Femur (tissue), 1 donor: ENCODE data around the gene NFATC1.
A peak's percentile ranks its signal among the peaks of the same experiment; 100 is the strongest.

Experiments used
- DNase-seq: peaks from one replicate; pipeline ENCODE4 v3.0.0-alpha.2; 2017

Gene NFATC1

DNA sequence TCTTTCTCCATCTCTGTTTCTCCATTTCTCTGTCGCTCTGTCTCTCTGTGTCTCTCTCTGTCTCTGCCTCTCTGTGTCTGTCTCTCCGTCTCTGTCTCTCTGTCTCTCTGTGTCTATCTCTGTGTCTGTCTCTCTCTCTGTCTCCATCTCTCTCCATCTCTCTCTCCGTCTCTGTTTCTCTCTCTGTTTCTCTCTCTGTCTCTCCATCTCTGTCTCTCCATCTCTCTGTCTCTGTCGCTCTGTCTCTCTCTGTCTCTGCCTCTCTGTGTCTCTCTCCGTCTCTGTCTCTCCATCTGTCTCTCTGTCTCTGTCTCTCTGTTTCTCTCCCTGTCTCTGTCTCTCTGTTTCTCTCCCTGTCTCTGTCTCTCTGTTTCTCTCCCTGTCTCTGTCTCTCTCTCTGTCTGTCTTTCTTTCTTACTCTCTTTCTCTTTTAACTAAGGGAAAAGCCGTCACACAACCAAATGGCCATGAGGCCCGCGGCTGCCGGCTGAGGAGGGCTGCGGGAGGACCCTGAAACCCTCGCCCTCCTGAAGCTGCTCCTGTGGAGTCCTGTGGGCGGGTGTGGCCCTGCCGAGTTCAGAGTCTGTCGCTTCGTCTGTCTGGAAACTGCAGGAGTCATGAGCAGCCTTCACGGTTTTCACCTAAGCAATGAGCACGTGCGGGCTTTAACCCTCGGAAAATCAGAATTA, 29.3 kb downstream of the NFATC1 start:
- DNase-seq: no peak

DNA sequence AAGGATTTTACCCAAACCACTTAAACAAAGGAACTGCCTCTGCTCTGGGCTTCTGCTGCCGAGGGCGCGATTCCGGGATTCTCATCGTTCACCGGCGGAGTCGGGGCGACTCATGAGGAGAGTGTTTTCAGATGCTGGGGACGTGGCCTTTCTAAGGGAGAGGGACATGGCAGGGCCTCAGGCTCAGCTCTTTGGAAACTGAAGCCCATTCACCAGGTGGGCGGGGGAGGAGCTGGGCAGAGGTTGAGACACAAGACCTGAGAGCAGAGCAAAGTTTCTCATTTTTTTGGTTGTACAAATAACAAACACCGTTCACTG, 29.8 kb downstream of the NFATC1 start:
- no peak for DNase-seq

DNA sequence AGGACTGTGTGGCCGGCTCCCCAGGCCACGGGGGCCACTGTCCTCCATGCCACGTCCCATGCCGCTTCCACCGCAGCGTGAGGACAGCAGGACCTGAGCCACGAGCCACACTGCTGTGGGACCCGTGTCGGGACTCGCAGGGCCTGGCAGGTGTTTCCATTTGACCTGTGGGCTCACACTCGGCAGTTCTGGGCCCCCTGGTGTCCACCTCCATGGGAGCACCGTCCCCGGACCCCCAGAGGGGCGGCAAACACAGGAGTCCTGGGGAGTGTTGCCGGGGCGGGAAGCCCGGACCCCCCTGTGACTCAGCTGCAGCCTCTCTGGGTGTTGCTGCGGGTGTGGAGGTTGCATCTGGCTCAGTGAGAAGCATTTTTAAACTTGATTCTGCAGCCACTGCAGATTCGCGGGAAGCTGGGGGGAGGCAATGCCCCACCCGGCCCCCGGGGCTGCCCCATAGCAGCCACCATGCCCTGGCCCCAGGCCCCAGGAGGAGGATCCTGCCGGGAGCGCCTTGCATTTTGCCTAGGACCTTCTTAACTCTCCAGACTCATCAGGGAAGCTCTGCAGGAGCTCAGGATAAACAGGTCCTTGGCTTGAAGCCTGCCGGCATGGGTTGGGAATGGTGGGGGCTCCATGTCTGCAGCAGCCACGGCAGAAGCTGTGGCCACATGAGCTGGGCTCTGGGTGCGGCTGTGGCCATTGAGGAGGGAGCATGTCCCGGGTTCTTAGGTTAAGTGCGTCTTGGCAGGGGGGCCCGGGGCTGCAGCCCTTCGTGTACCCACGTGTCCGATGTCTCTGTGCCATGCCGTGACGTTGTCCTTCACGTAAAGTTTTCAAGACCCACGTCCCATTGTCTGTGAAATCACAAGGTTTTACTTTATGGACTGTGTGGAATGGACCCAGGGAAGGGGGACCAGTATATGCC, 30.9 kb downstream of the NFATC1 start:
- no peak for DNase-seq

DNA sequence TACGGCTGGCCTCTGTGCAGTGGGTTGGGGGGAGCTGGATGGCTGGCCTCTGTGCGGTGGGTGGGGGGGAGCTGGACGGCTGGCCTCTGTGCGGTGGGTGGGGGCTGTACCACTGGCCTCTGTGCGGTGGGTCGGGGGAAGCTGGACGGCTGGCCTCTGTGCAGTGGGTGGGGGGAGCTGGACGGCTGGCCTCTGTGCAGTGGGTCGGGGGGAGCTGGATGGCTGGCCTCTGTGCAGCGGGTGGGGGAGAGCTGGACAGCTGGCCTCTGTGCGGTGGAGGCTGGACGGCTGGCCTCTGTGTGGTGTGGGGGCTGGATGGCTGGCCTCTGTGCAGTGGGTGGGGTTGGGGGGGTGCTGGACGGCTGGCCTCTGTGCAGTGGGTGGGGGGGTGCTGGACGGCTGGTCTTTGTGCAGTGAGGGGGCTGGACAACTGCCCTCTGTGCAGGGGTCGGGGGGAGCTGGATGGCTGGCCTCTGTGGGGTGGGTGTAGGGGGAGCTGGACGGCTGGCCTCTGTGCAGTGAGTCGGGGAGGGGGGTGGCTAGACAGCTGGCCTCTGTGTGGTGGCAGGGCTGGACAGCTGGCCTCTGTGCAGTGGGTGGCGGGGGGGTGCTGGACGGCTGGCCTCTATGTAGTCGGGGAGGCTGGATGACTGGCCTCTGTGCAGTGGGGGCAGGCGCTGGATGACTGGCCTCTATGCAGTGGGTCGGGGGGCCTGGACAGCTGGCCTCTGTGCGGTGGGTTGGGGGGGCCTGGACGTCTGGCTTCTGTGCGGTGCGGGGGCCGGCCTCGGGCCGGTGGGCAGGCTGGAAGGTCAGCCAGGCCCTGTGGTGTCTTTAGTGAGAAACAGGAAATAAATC, 31.9 kb downstream of the NFATC1 start:
- no peak for DNase-seq

DNA sequence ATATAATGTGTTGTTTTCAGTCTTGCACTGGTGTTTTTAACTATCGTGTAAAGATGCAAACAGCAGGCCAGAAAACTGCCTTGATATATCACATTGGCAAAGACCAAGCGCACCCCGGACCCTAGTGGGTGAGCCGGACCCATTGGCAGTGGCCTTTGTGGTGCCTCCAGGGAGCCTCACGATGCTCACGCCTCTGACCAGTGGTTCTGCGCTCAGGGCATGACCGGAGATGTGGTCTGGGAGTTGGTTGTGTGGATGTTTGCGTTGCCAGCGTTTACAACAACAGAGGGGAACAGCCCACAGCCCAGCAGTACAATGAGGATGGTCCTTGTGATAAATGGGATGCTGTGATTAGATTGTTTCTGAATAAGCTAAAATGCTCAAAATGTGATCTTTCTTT, 32.6 kb downstream of the NFATC1 start:
- no peak for DNase-seq

DNA sequence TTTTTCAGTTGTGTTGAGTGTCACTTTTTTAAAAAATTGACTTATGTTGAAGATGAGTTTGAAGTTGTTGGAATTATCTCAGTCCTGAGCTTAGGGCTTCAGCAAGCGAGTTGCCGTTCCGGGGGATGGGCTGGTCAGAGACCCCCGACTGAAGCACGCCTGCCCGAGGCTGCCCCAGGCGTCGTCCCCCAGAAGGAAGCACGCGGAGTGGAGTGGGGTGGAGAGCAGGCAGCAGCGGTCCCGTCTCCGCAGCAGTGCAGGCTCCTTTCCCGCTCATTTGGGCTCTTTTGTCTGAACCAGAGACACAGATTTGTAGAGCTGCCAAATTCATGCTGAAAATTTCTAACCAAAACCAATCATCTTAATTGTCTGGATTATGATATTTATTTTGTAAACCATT, 33.7 kb downstream of the NFATC1 start:
- DNase-seq: no peak

DNA sequence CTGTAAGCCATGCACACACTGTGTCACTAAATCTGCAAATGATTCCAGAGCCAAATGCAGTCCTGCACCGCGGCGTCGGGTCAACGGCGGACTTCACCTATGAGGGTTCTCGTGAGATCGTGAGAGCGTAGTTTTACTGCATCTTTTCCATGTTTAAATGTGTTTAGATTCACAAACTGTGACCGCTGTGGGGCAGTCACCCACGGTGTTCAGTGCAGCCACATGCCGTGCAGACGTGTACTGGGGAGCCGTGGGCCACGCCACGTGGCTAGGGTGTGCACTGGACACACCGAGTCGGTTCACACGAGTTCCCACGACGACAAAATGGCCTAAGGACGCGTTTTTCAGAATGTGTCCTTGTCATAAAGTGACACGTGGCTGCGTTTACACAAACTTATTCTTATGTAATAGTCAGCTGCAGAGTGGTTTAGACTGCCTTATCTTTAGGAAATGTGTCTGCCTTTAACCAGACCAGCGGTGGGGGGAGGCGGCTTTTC, 34.1 kb downstream of the NFATC1 start:
- DNase-seq: no peak

DNA sequence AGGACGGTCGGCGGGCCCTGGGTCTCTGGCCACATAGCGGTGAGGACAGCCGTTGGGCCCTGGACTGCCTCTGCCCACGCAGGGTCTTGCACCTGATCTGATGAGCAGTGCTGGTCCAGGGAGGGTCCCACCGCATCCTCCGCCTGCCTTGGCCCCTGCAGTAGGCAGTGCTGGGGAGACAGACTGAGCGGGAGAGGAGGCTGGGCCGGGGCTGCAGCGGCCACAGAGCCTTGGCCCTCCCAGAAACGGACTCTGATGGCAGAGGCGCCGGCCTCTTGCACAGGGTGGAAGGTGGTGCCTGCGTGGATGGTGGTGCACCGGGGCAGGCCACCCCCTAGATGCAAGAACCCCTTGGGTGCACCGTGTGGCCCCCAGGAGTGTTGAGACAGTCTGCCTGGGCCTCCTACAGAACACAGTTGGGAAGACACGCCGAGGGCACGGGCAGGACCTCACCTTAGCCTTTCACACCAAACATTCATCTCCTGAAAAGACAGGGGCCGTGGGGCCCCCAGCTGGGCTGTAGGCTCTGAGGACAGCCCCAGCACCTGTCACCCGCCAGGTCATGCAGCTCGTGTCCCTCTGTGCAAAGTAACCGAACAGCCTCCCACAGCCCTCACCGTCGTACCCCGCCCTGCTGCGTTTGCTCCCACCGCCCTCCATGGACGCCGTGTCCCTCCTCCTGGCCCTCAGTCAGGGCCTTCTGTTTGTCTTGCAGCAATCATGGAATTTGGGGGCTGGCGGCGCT, 36.8 kb downstream of the NFATC1 start:
- no peak for DNase-seq

DNA sequence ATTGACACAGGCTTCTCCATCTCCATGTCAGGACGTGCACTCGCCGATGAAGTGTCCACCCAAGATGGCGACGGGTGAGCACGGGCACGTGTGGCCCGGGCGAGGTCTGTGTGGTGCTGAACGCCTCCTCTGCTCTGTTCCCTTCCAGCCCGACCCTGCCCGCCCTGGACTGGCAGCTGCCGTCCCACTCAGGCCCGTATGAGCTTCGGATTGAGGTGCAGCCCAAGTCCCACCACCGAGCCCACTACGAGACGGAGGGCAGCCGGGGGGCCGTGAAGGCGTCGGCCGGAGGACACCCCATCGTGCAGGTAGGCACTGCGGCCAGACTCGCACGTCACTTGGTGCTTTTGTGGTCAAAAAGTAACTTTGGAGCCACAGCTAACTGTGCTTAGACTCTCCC, 37.7 kb downstream of the NFATC1 start:
- no peak for DNase-seq

DNA sequence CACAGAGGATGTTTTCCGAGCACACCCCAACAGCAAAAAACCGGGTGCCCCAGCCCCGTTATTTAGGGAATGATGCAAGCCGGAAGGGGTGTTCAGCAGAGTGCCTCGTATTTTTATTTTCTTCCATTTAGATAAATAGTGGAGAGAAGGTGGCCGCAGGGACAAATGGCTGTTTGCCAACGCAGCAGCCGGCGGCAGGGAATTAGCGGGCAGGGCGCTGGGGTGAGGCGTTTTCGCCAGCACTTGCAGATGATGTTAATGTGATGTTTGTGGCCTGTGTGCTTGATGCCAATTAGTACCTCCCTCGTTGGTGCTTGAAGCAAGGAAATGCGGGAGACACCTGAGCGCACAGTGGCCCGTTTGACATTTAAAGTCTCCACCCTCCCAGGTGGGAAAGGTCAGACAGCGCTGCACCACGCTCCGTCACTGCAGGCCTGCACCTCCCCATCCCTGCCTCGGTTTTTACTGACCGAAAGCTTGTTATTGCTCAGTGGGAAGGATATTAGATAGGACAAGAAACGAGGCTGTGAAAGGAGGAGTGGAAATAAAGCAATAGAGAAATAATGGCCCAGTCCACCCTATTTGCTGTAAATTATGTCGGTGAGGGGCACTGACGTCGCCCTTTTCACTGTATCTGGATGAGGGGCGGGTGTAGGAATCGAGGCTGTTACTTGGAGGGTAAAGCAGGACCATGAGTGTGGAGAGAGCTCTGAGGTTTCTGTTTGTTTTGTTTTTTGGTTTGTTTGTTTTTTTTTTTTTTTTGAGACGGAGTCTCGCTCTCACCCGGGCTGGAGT, 39.1 kb downstream of the NFATC1 start:
- DNase-seq: no peak

DNA sequence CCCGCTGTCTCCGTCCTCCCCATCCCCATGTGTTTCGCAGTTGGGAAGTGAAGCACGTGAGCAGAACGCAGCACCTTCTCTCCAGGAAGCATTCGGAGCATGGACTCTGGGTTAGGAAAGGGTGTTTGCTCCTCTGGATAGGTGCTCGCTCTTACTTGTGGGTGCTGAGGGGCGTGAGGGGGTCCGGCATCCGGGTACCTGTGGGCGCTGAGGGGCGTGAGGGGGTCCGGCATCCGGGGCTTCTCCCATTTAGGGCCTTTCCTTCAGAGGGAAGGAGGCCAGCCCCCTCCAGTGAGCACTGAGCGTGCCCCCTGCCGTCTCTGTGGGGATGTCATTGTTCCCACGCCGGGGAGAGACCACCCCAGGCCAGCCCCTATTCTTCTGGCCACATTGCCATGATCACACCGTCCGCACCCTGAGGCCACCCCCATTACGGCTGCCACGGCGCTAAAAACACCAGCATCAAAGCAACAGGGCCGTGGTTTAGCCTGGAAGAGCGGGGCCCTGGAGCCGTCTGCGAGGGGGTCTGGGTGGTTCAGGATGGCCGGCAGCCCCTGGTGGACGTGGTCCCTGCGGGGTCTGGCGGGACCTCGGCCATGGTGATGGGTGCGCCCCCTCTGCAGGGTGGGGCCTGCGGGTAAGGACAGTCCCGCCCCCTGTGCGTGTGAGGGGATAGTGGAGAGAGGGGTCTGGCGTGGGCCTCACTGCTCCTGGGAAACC, 41.0 kb downstream of the NFATC1 start:
- DNase-seq: no peak

DNA sequence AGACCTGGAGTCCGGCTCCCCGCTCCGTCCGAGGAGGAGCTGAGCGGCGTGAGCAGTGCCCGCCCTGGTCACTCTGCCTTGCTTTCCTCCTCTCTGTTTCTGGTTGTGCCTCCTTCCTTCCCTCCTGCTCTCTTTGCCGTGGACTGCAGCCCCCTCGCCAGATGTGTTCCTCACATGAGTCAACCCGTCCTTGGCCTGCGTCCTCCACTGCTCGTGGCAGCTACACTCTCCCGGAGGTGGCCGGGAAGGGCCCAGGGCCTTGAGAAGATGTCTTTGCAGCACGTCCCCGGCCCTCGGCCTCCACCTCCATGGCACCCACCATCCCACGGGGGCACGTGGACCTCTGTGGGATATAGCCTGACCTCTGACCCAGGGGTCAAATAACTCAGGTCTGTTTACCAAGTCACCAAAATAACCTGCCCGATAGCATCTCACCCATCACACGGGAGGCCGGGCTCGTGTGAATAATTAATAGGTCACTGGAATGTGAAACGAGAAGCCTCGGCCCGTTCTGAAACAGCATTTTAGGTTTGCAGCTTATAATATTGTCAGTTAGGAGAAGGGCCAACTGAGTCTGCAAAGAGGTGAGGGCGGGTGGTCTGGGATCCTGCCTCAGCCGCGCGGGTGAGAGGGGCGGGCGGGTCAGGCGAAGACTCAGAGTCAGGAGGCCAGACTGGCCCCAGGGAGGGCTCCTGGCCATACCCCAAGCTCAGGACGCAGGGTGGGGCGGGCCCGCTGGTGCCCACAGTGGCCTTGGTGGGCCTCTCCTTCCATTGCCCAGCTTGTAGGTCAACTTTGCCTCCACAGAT, 42.6 kb downstream of the NFATC1 start:
- no peak for DNase-seq

DNA sequence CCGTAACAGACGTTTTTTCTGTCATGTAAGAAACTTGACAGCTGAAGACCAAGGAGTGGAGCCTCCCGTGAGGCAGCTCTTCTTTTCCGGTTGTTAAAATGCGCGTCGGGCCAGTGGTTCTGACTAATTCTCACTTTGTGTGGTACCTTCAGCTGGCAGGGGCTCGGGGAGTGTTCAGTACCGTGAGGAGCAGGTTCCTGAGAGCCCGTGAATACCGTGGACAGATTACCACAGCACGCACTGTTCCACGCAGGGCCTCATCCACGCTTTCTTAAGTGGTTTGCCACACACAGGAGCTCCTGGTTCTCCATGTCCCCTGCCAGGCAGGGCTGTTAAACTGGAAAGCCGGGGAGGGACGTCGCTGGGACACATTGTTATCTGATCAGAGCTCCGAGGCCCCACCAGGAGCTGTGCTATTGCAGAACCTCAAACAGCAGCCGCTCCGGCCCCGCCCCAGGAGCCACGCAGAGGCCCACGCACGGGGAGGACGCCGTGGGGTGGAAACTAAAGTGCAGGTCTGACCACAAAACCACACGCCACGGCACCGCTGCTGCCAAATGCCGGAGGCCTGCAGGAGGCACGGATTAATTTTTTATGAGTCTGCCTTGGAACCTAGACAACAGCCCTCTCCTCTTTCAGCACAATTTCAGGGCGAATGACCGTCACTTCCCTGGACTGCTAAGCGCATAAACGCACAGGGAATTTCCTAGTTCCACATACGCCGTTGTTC, 43.3 kb downstream of the NFATC1 start:
- DNase-seq: peak; percentile 77

DNA sequence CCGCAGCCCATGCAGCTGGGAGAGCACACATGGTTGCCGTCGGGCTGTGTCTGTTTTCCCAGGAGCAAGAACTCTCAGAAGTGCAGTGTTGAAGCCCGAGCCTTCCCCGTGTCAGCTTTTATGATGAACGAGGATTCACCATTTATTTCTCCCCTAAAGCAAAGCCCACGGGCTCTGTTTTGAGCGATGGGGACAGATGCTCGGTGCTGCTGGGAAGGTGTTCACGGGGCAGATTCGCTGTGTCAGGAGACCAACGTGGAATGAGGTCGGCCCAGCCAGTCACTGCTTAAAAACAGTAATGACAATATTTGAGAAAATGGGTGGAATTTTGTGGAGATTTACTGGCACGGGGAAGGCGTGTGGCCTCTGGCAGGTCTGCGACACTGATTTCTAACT, 43.9 kb downstream of the NFATC1 start:
- DNase-seq: no peak

DNA sequence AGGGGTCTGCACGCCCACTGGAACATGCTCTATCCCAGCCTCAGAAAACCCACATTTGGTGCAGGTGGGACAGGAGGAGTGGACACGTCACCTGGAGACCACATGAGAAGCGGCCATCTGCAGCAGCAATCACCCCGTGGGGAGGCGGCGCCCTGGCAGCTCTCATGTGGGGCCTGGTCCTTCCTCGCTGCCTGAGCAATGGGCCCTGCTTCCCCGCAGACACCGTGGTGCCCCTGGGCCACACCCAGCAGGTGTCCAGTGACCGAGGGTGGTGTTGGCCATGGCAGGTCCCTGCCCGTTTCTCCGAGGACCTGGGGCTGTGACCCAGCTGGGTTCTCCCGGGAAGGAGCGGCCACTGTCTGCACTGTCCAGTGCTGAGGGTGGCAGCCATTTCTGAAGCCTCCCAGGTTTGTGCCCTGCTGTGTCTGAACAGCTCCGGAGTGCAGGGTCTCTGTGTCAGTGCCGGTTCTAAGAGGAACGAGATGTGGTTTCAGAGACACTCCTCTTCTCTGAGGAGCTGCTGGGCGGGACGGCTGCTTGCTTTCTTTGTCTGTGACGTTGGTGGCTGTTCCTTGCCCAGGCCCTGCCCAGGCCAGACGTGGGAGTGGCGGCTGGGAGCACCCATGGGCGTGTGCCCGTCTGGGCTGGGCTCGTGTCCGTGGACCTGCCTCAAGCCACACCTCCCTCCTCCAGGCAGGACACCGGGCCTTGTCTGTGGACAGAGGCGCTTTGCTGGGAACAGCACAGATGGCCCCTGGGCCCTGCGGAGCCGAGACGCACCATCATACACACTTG, 44.8 kb downstream of the NFATC1 start:
- no peak for DNase-seq

DNA sequence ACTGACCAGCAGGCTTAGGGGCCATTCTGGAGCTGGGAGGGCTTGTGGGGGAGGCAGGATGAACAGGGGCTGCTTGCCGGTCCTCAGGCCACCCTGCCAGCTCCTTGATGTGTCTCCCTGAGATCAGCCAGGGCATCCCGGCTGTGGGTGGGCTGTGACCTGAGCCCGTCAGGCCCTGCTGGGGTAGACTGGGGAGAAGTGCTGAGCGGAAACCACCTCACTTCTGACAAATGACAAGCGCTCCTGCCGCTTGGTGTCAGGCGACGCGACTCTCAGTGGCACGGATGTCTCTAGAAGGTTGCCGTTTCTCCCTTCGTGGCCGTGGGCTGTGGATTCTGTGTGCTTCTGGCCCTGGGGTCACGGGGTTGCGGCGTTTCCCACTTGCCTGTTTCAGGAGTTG, 45.7 kb downstream of the NFATC1 start:
- DNase-seq: no peak

DNA sequence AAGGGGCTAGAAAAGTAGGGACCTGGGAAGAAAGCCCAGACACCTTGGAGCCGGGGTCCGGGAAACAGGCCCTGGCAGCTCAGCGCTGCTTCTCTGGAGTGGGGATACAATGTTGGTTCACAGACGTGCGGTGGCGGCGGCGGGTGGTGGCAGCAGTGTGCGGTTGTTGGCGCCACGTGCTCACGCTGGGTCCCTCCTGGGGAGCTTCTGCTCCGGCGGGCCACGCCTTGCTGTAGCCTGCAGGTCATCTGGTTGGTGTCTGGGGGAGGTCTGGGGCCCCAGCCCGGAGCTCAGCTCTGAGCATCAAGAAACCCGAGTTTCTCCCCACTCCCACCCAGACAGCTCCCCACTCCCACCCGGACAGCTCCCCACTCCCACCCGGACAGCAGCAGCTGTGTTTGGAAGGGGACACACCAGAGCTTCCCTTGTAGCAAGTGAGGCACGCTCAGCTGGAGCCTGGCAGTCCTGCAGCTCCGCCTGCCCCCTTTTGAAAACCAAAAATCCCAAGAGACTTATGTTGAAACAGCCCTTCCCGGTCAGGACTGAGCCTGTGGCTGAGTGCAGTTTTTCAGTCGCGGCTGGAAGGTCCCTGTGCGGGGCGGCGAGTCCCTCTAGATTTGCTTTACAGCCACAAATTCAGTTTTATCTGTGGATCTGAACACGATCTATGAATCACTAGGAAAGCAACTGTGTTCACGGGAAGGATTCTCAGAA, 46.9 kb downstream of the NFATC1 start:
- no peak for DNase-seq

DNA sequence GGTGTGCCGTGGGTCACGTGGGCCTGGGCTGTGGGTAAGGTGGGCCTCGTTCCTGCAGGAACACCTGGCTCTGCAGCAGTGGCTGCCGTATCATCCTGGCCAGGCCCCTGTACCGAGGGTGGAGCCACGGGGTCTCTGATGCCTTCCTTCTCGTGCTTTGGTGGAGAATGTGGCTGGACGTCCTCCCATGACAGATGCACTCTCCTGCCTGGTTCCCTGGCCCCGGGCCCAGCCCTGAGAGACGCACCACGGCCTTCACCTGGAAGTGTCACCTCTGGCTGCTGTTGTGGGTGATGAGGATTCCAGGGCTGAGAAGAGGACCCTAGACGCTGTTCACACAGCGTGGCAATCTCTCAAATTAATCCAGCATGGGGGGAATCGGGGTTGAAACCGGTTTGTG, 49.5 kb downstream of the NFATC1 start:
- no peak for DNase-seq
